Gastroesophageal sphincter (tissue), 3 donors: Measurements from ENCODE around the gene BET1L.

Source experiments
- POLR2A ChIP-seq, 2 donors: fragments of 450-650 bp; IDR thresholded peaks; one replicate each; pipeline ENCODE4 v1.6.1; 2017; ENCODE audit warnings: antibody characterized with exemption in 2 of 2, mild to moderate bottlenecking in 2 of 2, moderate library complexity in 1 of 2
- POLR2AphosphoS5 ChIP-seq: sonication (generic); formaldehyde crosslinking; IDR thresholded peaks from one replicate; pipeline ENCODE4 v1.6.1; 2017; ENCODE audit warnings: antibody characterized with exemption
- TF ChIP-seq, protein P1 (sequence below), 4 experiments: fragments of 200-600 bp in 2 of 4; fragments of 450-650 bp in 2 of 4; sonication (generic) in 1 of 4; IDR thresholded peaks; one replicate each; pipeline ENCODE4 v1.5.1; 2017 to 2019; ENCODE audit warnings: antibody characterized with exemption in 4 of 4, mild to moderate bottlenecking in 2 of 4, moderate library complexity in 2 of 4

DNA sequence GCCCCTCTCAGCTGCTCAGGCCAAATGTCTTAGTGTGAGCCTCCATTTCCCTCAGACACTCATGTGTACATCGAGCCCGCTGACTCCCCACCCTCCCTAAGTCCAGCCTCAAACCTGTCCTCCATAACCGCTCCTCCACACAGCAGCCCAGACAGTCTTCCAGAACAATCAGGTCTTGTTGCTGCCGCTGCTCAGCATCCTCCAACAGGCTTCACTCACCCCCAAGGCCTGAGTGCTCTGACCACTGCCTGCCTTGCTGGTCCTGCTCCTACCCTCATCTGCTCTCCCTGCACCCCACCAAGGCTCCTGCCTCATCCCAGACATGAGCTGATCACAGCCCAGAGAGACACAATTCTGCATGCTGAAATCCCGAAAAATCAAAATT, 46.7 kb upstream of the BET1L start:
- TF ChIP-seq, protein P1, sequence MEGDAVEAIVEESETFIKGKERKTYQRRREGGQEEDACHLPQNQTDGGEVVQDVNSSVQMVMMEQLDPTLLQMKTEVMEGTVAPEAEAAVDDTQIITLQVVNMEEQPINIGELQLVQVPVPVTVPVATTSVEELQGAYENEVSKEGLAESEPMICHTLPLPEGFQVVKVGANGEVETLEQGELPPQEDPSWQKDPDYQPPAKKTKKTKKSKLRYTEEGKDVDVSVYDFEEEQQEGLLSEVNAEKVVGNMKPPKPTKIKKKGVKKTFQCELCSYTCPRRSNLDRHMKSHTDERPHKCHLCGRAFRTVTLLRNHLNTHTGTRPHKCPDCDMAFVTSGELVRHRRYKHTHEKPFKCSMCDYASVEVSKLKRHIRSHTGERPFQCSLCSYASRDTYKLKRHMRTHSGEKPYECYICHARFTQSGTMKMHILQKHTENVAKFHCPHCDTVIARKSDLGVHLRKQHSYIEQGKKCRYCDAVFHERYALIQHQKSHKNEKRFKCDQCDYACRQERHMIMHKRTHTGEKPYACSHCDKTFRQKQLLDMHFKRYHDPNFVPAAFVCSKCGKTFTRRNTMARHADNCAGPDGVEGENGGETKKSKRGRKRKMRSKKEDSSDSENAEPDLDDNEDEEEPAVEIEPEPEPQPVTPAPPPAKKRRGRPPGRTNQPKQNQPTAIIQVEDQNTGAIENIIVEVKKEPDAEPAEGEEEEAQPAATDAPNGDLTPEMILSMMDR (IDR thresholded peaks at IDR 0.05) = no peak
- TF ChIP-seq POLR2A (IDR thresholded peaks at IDR 0.05) (no peak), POLR2AphosphoS5 (no peak)
